ENCODE results near the gene TSPAN9. TPM values are rescaled to one million over a fixed set of nuclear protein-coding genes. Genes with fewer than 3 reads are reported as not detected.

The TSPAN9 gene
- total and polyA plus RNA-seq, 2 of the 4 experiments (the other 2 are of a cell fraction), result 17.7 to 39.1 TPM

- no peak for TF ChIP-seq RFX5 (IDR thresholded peaks at IDR 0.05; ENCODE audit: low read depth, low read length)
Observed at GRCh38 chr12:3136641-3137267, 59.6 kb downstream of the TSPAN9 start (continued).

DNA sequence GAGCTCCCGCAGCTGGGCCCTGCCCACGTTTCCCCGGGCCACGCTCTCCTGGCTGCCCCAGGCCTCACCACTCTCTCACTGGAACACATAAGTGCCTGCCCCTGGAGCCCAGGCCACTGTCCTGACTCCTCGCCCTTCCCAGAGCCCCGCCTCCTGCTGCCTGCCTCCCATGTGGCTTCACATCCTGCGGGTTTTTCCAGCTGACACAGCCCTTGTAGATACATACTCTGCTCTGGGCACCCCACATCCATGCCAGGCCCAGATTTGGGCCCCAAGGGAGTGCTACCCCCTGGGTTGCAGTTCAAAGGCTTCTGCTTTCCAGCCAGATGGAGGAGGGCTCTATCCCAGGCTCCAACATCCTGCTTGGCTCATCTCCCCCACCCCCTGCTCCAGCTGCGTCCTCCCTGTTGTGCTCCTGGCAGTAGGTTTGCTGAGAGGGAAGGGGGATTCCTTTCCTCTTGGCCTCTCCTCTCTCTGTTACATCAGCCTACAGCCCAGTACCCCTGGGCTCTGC is 60.1 kb downstream of the TSPAN9 start:
- ChIA-PET POLR2A (ENCODE audit: unreplicated experiment) (no interaction called here), CTCF (interaction anchor here (4.7 kb wide), 1 partner anchor 137 kb away, joined by 31 read pairs; no protein-coding TSS in a partner anchor)
- no peak overlapping the region for H3K9ac ChIP-seq (ENCODE audit: low read depth, low read length)
- peak overlapping the region in 1 of 2 experiments; percentile 25; a peak in 1 of 4 replicates for H4K8ac ChIP-seq (ENCODE audit: low read depth in 2 of 2, low read length in 2 of 2)
- H3K56ac ChIP-seq (ENCODE audit: extremely low read depth, insufficient read depth, low read length), result no peak overlapping the region
- no peak overlapping the region for H3K18ac ChIP-seq (ENCODE audit: low read depth, low read length)
- H2BK120ac ChIP-seq (ENCODE audit: low read depth, low read length), result no peak overlapping the region; the same call in 1 of the 2 replicates
- H3K27me3 ChIP-seq (ENCODE audit: control insufficient read depth, insufficient read depth, low read length), result no peaks in the 10 kb centered on the region
- H4K91ac ChIP-seq (ENCODE audit: insufficient read depth, low read depth, low read length), result no peak overlapping the region
- H2AK9ac ChIP-seq (replicated peaks; ENCODE audit: low read depth, low read length, poor library complexity), result peak overlapping the region; percentile 90
- TF ChIP-seq CHD1 (IDR thresholded peaks at IDR 0.05; ENCODE audit: low read depth, low read length) (no peak), MAZ (IDR thresholded peaks at IDR 0.05; ENCODE audit: borderline replicate concordance, low read depth, low read length) (no peak), RCOR1 (IDR thresholded peaks at IDR 0.05; ENCODE audit: insufficient replicate concordance, low read length) (no peak), SMC3 (IDR thresholded peaks at IDR 0.05; ENCODE audit: low read depth, low read length) (no peak), MXI1 (IDR thresholded peaks at IDR 0.05; ENCODE audit: borderline replicate concordance, low read depth, low read length) (peak; percentile 34; the same call in 1 of the 2 replicates)
- TF ChIP-seq, protein P1, sequence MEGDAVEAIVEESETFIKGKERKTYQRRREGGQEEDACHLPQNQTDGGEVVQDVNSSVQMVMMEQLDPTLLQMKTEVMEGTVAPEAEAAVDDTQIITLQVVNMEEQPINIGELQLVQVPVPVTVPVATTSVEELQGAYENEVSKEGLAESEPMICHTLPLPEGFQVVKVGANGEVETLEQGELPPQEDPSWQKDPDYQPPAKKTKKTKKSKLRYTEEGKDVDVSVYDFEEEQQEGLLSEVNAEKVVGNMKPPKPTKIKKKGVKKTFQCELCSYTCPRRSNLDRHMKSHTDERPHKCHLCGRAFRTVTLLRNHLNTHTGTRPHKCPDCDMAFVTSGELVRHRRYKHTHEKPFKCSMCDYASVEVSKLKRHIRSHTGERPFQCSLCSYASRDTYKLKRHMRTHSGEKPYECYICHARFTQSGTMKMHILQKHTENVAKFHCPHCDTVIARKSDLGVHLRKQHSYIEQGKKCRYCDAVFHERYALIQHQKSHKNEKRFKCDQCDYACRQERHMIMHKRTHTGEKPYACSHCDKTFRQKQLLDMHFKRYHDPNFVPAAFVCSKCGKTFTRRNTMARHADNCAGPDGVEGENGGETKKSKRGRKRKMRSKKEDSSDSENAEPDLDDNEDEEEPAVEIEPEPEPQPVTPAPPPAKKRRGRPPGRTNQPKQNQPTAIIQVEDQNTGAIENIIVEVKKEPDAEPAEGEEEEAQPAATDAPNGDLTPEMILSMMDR (conservative IDR thresholded peaks at IDR 0.05; ENCODE audit: low read depth, low read length), result no peak
- TF ChIP-seq, protein P2, sequence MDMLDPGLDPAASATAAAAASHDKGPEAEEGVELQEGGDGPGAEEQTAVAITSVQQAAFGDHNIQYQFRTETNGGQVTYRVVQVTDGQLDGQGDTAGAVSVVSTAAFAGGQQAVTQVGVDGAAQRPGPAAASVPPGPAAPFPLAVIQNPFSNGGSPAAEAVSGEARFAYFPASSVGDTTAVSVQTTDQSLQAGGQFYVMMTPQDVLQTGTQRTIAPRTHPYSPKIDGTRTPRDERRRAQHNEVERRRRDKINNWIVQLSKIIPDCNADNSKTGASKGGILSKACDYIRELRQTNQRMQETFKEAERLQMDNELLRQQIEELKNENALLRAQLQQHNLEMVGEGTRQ (IDR thresholded peaks at IDR 0.05; ENCODE audit: low read depth, low read length), result peak; percentile 52; the same call in 1 of the 2 replicates
- H2AFZ ChIP-seq (replicated peaks; ENCODE audit: low read length, poor library complexity), result peak overlapping the region; percentile 84
- intact Hi-C loops (cut with micrococcal nuclease), result loop anchor here (5.0 to 10.0 kb wide), 2 partner anchors 80 to 637 kb away; no protein-coding TSS in a partner anchor
- peaks cover 0 to 7% of the 10 kb centered on the region in 2 experiments; a peak in 3 of 4 replicates for H3K79me1 ChIP-seq (ENCODE audit: low read depth in 1 of 2, low read length in 2 of 2)
- no peak overlapping the region for H2BK20ac ChIP-seq (ENCODE audit: low read depth, low read length)
- no peaks in the 10 kb centered on the region for H3K36me3 ChIP-seq (ENCODE audit: control insufficient read depth, insufficient read depth, low read length)
- 0 out of 2 replicates have a peak overlapping the region, but pooled peaks have one; percentile 34 for H3K23ac ChIP-seq (ENCODE audit: low read depth, low read length)
- no peak overlapping the region for H3K14ac ChIP-seq (replicated peaks; ENCODE audit: low read depth, low read length)
- 55% methylated on average over 3 of the region's 8 CpGs; no CpG with 5 or more reads in 1 of the 2 experiments for WGBS, 2 experiments (ENCODE audit: extremely low coverage in 2 of 2, insufficient read length in 1 of 2)
- no peak overlapping the region for H2BK5ac ChIP-seq (ENCODE audit: low read depth, low read length, poor library complexity, severe bottlenecking)
- H3K9me3 ChIP-seq (ENCODE audit: control insufficient read depth, insufficient read depth, low read length), result no peaks in the 10 kb centered on the region
- in situ Hi-C loops (cut with MboI; ENCODE audit: low sequenced_read_pairs), result loop anchor here (5.0 kb wide), 2 partner anchors 70 to 135 kb away; no protein-coding TSS in a partner anchor
- no peak overlapping the region for H3K4me3 ChIP-seq (ENCODE audit: insufficient read depth, low read depth, low read length)
- no peak overlapping the region for H3K4me2 ChIP-seq (ENCODE audit: low read depth, low read length)
- H4K20me1 ChIP-seq (ENCODE audit: insufficient read depth, low read length), result peaks cover 12% of the 10 kb centered on the region; the same call in 1 of the 2 replicates
- dilution Hi-C loops (cut with HindIII; ENCODE audit: low sequenced_read_pairs, unreplicated experiment), result no loop called here
- H2BK15ac ChIP-seq (ENCODE audit: low read depth, low read length), result no peak overlapping the region
- H2AK5ac ChIP-seq (ENCODE audit: low read depth, low read length), result peak overlapping the region; percentile 29; the same call in 1 of the 2 replicates
- DNase-seq, result peak; percentile 51
- H3K4ac ChIP-seq (ENCODE audit: low read depth, low read length), result peak overlapping the region; percentile 75
- H3K4me1 ChIP-seq (ENCODE audit: control insufficient read depth, insufficient read depth, low read length), result peaks cover 19% of the 10 kb centered on the region
- H3K9me1 ChIP-seq (ENCODE audit: insufficient read depth, low read length), result peaks cover 5% of the 10 kb centered on the region
- no peak overlapping the region for H3K27ac ChIP-seq (ENCODE audit: insufficient read depth, low read length)
- no peak overlapping the region for H4K5ac ChIP-seq (ENCODE audit: low read depth, low read length)
- ATAC-seq (ENCODE audit: low read depth), result peak; percentile 45
- BruUV-seq (replicated peaks), result no TSS peak
